ENCODE results near the gene CFAP100. TPM values are rescaled to one million over a fixed set of nuclear protein-coding genes. Genes with fewer than 3 reads are reported as not detected.

CFAP100 gene
- total and polyA plus RNA-seq, 3 donors from 2014 or later, result 21.4 to 74.2 (median 56.2) TPM

DNA sequence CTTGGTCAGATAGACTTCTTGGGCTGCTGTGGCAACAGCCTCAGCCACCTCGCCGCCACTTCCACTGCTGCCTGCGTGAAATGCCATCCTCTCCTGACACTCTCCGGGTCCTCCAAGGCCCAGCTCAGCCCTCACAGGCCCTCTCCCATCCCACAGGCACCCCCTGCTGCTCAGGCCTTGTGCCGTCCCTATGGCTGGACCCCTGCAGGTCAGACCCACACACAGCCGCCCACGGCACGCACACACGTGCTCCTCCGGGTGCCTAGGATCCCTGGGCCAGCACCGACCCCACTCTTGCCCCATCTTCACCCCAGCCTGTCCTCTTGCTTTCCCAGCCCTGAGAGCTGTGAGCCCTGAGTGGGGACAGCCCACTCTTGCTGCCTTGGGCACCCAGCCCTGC, 19.7 kb downstream of the CFAP100 start:
- no peak overlapping the region for H3K27ac ChIP-seq
- H3K4me1 ChIP-seq, result no peaks in the 10 kb centered on the region
- no peaks in the 10 kb centered on the region for H3K9me3 ChIP-seq
- no peak for TF ChIP-seq POLR2A (IDR thresholded peaks at IDR 0.05)
- TF ChIP-seq CTCF (IDR thresholded peaks at IDR 0.05), result no peak
- no peaks in the 10 kb centered on the region for H3K27me3 ChIP-seq
- intact Hi-C loops (cut with DNase I; ENCODE audit: low total_unique reads), result no loop called here
- no peak overlapping the region for H3K4me3 ChIP-seq
- no peaks in the 10 kb centered on the region for H3K36me3 ChIP-seq (ENCODE audit: low read depth, missing control alignments)
- 89 to 97% methylated on average over 6 to 11 of the region's 11 CpGs for WGBS, 2 donors
- DNase-seq, result no peak

- Histone ChIP-seq H3K4me3 (no peak overlapping the region), H3K27me3 (no peaks in the 10 kb centered on the region), H3K9me3 (no peaks in the 10 kb centered on the region), H3K4me1 (no peaks in the 10 kb centered on the region), H3K27ac (no peak overlapping the region), H3K36me3 (ENCODE audit: low read depth, missing control alignments) (no peaks in the 10 kb centered on the region)
- no peak for TF ChIP-seq POLR2A (IDR thresholded peaks at IDR 0.05)
- TF ChIP-seq CTCF (IDR thresholded peaks at IDR 0.05), result no peak
- WGBS, 2 donors, result 87 to 89% methylated on average over 12 of the region's 12 CpGs
- no peak for DNase-seq
- intact Hi-C loops (cut with DNase I; ENCODE audit: low total_unique reads), result no loop called here
These were observed 20.4 kb downstream of the CFAP100 start for GRCh38 chr3:126414961-126415660.

DNA sequence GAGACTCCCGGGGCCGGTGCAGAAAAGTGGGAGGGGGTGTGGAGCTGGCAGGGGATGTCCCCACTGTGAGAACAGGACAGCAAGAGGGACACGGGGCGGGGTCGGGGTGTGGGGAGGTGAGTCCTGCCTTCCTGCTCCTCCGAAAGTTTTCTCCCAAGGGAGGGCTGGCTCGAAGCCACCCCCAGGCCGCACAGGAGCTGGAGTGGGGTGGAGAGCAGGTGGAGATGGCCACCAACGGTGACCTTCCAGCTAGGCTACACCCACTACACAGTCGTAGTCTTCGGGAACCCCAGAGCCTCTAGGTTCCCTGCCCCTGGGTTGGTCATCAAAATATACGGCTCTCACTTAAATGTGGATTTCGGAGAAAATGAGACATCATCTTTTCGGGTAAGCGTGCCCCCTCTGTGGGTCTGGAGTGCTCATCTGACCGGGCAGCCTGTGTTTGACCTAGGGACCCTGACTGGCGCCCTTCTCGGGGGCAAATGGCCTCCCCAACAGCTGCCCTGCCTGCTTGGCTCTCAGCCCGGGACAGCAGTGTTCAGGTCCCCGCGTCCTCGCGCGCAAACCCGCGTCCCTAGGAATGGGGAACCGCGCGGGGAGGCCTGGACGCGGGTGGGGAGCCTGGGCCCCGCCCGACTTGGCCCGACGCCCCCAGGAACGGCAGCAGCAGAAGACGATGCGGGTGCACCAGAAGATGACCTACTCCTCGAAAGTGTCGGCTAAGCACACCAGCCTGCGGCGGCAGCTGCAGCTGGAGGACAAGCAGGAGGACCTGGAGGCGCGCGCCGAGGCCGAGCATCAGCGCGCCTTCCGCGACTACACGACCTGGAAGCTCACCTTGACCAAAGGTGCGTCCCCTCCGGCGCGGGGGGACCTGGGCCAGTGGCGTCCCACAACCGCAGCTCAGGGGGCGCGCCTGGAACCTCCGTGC, 21.2 kb downstream of the CFAP100 start:
- no peak for DNase-seq
- Histone ChIP-seq H3K27ac (no peak overlapping the region), H3K36me3 (ENCODE audit: low read depth, missing control alignments) (no peaks in the 10 kb centered on the region), H3K9me3 (no peaks in the 10 kb centered on the region), H3K4me3 (peak overlapping the region in 1 of 2 donors; percentile 15), H3K4me1 (no peaks in the 10 kb centered on the region), H3K27me3 (no peaks in the 10 kb centered on the region)
- no peak for TF ChIP-seq POLR2A (IDR thresholded peaks at IDR 0.05)
- intact Hi-C loops (cut with DNase I; ENCODE audit: low total_unique reads), result no loop called here
- 46 to 48% methylated on average over 18 to 61 of the region's 61 CpGs for WGBS, 2 donors

GRCh38 chr3:126416943-126417342, 22.2 kb downstream of the CFAP100 start:
- H3K27me3 ChIP-seq, result no peaks in the 10 kb centered on the region
- intact Hi-C loops (cut with DNase I; ENCODE audit: low total_unique reads), result no loop called here
- no peaks in the 10 kb centered on the region for H3K9me3 ChIP-seq
- no peak for DNase-seq
- TF ChIP-seq POLR2A (IDR thresholded peaks at IDR 0.05) (no peak), CTCF (IDR thresholded peaks at IDR 0.05) (no peak)
- no peak overlapping the region for H3K4me3 ChIP-seq
- no peaks in the 10 kb centered on the region for H3K36me3 ChIP-seq (ENCODE audit: low read depth, missing control alignments)
- H3K4me1 ChIP-seq, result no peaks in the 10 kb centered on the region
- H3K27ac ChIP-seq, result no peak overlapping the region
- WGBS, 2 donors, result 79 to 86% methylated on average over 6 to 7 of the region's 7 CpGs

DNA sequence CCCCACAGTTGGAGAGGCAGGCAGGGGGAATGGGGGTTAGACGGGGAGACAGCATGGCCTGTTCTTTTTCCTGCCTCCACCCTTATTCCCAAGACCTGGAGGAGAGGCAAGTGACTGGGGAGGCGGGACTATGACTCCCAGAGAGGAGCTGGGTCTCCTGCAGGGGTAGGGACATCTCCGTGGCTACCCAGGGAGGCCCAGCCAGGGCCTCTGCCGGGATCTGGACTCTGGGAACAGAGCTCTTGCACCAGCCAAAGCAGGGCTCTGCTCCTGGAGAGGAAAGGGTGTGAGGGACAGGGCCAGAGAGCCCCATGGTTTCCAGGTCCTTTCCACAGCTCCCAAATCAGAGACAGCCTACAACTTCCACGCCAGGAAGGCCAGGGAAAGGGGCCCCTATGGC, 22.8 kb downstream of the CFAP100 start:
- Histone ChIP-seq H3K36me3 (ENCODE audit: low read depth, missing control alignments) (no peaks in the 10 kb centered on the region), H3K4me3 (no peak overlapping the region), H3K27ac (no peak overlapping the region), H3K27me3 (no peaks in the 10 kb centered on the region), H3K4me1 (no peaks in the 10 kb centered on the region), H3K9me3 (no peaks in the 10 kb centered on the region)
- 46 to 59% methylated on average over 5 of the region's 5 CpGs for WGBS, 2 donors
- DNase-seq, result no peak
- no peak for TF ChIP-seq CTCF (IDR thresholded peaks at IDR 0.05)
- no peak for TF ChIP-seq POLR2A (IDR thresholded peaks at IDR 0.05)
- intact Hi-C loops (cut with DNase I; ENCODE audit: low total_unique reads), result no loop called here

All from testis (tissue), 3 donors.